Thymus (tissue), 11 donors: ENCODE results near the gene CHN2. TPM values are rescaled to one million over a fixed set of nuclear protein-coding genes. Genes with fewer than 3 reads are reported as not detected.

ENCODE experiments used
- DNase-seq, 9 donors: peaks; one replicate each; pipeline ENCODE4 v3.0.0-alpha.2; 2013; ENCODE audit warnings: low spot score in 9 of 9, low read depth in 6 of 9, missing footprints in 1 of 9
- H3K27ac ChIP-seq, 2 donors: one replicate each; pipeline ENCODE4 v1.5.1; 2013; ENCODE audit warnings: control low read depth in 1 of 2, low read depth in 1 of 2, low read length in 1 of 2, mild to moderate bottlenecking in 1 of 2, moderate library complexity in 1 of 2
- H3K27me3 ChIP-seq, 2 donors: one replicate each; pipeline ENCODE4 v1.5.1; 2013; ENCODE audit warnings: low read length in 1 of 2; ENCODE audit not compliant: control insufficient read depth in 2 of 2, insufficient read depth in 1 of 2
- H3K36me3 ChIP-seq, 2 donors: one replicate each; pipeline ENCODE4 v1.5.1; 2013; ENCODE audit warnings: low read length in 1 of 2, mild to moderate bottlenecking in 1 of 2, moderate library complexity in 1 of 2; ENCODE audit not compliant: control insufficient read depth in 2 of 2, insufficient read depth in 2 of 2
- H3K4me1 ChIP-seq, 2 donors: one replicate each; pipeline ENCODE4 v1.5.1; 2013; ENCODE audit warnings: low read length in 2 of 2; ENCODE audit not compliant: control insufficient read depth in 2 of 2, insufficient read depth in 2 of 2
- H3K4me3 ChIP-seq, 2 donors: one replicate each; pipeline ENCODE4 v1.5.1; 2013; ENCODE audit warnings: low read length in 2 of 2, control low read depth in 1 of 2, mild to moderate bottlenecking in 1 of 2
- H3K9me3 ChIP-seq, 2 donors: one replicate each; pipeline ENCODE4 v1.5.1; 2013; ENCODE audit warnings: low read length in 1 of 2, mild to moderate bottlenecking in 1 of 2; ENCODE audit not compliant: control insufficient read depth in 2 of 2, insufficient read depth in 1 of 2
- WGBS: extraction: QIAGEN DNeasy Blood & Tissue Kit; methylation state at CpG from one replicate; pipeline ENCODE4 v1.1.7; 2013; 5-methylcytosine and 5-hydroxymethylcytosine counted together
- polyA plus RNA-seq: library from polyadenylated mRNA; stranded (reverse); fragments of 200-250 nt; gene quantifications from one replicate; pipeline ENCODE4 v1.2.3, GENCODE V29; 2013
- total RNA-seq: library from RNA; stranded (reverse); fragments of 120-200 nt; gene quantifications from one replicate; pipeline ENCODE4 v1.2.4, GENCODE V29; 2013
- donor health status: healthy.

Gene CHN2
- total and polyA plus RNA-seq, 2 donors = 5.9 to 6.5 TPM

GRCh38 chr7:29345590-29345989 is 151.0 kb downstream of the CHN2 start:
- no peaks in the 10 kb centered on the region for H3K36me3 ChIP-seq
- H3K9me3 ChIP-seq = no peaks in the 10 kb centered on the region
- H3K4me1 ChIP-seq = peaks cover 39 to 52% of the 10 kb centered on the region in 2 donors
- H3K27ac ChIP-seq = no peak overlapping the region
- peak in 1 of 9 donors; percentile 44 for DNase-seq
- 96% methylated on average over 9 of the region's 9 CpGs for WGBS
- no peak overlapping the region for H3K4me3 ChIP-seq
- no peaks in the 10 kb centered on the region for H3K27me3 ChIP-seq

- H3K27me3 ChIP-seq = no peaks in the 10 kb centered on the region
- H3K27ac ChIP-seq = no peak overlapping the region
- H3K4me1 ChIP-seq = peaks cover 32 to 44% of the 10 kb centered on the region in 2 donors
- DNase-seq = no peak
- no peaks in the 10 kb centered on the region for H3K9me3 ChIP-seq
- H3K36me3 ChIP-seq = no peaks in the 10 kb centered on the region
- no peak overlapping the region for H3K4me3 ChIP-seq
- WGBS = 88% methylated on average over 8 of the region's 8 CpGs
These were observed 151.8 kb downstream of the CHN2 start for GRCh38 chr7:29346231-29346978.

- Histone ChIP-seq H3K36me3 (no peaks in the 10 kb centered on the region), H3K27me3 (no peaks in the 10 kb centered on the region), H3K9me3 (no peaks in the 10 kb centered on the region), H3K4me1 (peaks cover 9 to 16% of the 10 kb centered on the region in 2 donors), H3K27ac (no peak overlapping the region), H3K4me3 (no peak overlapping the region)
- 87% methylated on average over 4 of the region's 4 CpGs for whole genome bisulfite sequencing
- no peak for DNase-seq
These were observed 154.8 kb downstream of the CHN2 start for GRCh38 chr7:29349362-29349761.

DNA sequence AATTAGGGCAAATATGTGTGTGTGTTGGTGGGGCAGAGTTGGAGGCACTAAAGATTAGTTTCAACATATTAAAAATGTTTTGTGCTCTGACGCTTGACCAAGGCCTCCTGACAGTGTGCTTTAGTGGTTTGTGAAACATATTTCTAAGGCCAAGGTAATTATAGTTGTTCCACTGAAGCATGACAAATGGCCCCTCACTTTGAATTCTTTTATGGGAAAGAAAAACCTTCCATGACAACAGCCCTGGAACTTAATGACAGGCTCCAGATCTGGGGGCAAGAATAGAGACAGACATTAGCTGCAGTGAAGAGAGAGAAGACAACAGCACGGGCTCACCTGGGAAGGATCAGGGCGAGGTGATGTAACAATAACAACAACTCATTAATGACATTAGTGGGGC is 155.8 kb downstream of the CHN2 start:
- 98% methylated on average over 3 of the region's 3 CpGs for WGBS
- Histone ChIP-seq H3K4me3 (no peak overlapping the region), H3K27ac (no peak overlapping the region), H3K27me3 (no peaks in the 10 kb centered on the region), H3K36me3 (no peaks in the 10 kb centered on the region), H3K9me3 (no peaks in the 10 kb centered on the region), H3K4me1 (peaks cover 3 to 6% of the 10 kb centered on the region in 2 donors)
- DNase-seq = no peak

GRCh38 chr7:29352041-29352440 is 157.5 kb downstream of the CHN2 start:
- no peaks in the 10 kb centered on the region for H3K27me3 ChIP-seq
- DNase-seq = no peak
- H3K9me3 ChIP-seq = no peaks in the 10 kb centered on the region
- H3K36me3 ChIP-seq = no peaks in the 10 kb centered on the region
- no peaks in the 10 kb centered on the region for H3K4me1 ChIP-seq
- H3K4me3 ChIP-seq = no peak overlapping the region
- no peak overlapping the region for H3K27ac ChIP-seq
- WGBS = 85% methylated on average over 4 of the region's 4 CpGs

DNA sequence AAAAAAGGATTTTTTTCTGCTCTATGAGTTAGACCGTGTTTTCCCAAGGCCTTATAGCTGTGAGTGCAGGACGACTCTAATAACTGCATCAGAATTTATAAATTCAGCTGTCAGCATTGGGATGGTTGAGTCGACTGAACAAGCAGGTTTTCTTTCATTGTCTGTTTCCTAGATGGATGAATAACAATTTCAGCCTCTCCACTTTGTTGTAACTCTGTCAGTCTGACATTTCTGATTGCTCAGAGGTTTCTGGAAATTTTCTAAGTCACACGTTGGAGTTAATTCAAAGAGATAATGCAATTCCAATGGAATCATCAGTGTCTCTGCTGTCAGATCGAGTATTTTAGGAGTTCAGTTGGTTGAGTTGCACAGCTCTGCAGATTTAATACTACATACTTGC is 159.2 kb downstream of the CHN2 start:
- WGBS = 93% methylated on average over 5 of the region's 5 CpGs
- H3K4me1 ChIP-seq = no peaks in the 10 kb centered on the region
- no peaks in the 10 kb centered on the region for H3K9me3 ChIP-seq
- no peak overlapping the region for H3K4me3 ChIP-seq
- no peak overlapping the region for H3K27ac ChIP-seq
- no peaks in the 10 kb centered on the region for H3K36me3 ChIP-seq
- DNase-seq = no peak
- H3K27me3 ChIP-seq = no peaks in the 10 kb centered on the region

DNA sequence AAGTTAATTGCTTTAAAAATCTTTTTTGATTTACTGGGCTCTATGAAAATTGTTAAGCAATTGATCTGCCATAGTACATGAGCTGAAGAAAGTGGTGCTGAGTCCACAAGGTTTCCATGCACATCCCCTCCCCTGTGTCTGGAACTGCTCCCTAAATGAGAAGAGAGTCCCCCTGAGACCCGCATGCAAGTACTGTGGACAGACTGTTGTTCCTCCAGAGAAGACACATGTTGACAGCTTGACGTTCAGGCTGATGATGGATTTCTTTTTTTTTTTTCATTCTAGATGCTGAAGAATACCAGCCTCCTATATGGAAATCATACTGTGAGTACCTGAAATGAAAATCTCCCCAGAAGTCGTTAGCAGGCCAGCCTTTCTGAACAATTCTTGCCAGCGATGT is 159.8 kb downstream of the CHN2 start:
- Histone ChIP-seq H3K4me1 (no peaks in the 10 kb centered on the region), H3K36me3 (no peaks in the 10 kb centered on the region), H3K27me3 (no peaks in the 10 kb centered on the region), H3K9me3 (no peaks in the 10 kb centered on the region), H3K27ac (no peak overlapping the region), H3K4me3 (no peak overlapping the region)
- WGBS = 96% methylated on average over 4 of the region's 4 CpGs
- DNase-seq = no peak

DNA sequence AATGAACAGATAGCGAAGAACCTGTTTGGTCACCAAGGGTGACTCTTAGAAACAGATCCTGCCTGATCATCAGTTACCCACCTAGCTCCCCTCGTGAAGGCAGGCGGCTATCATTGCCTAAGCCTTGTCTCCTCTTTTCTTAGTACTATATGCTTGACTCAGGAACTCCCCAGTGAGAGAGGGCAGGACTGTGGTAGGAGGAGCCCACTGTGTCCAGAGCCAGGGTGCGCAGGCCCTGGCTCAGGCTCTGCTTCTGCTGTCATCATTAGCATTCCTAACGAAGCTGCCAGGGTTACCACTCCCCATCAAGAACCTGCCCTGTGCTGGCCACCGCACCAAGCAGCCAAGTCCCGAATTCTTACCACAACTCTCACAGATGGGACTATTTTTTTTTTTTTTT is 160.8 kb downstream of the CHN2 start:
- Histone ChIP-seq H3K27ac (no peak overlapping the region), H3K36me3 (no peaks in the 10 kb centered on the region), H3K4me3 (no peak overlapping the region), H3K4me1 (no peaks in the 10 kb centered on the region), H3K27me3 (no peaks in the 10 kb centered on the region), H3K9me3 (no peaks in the 10 kb centered on the region)
- 98% methylated on average over 7 of the region's 7 CpGs for WGBS
- DNase-seq = no peak

DNA sequence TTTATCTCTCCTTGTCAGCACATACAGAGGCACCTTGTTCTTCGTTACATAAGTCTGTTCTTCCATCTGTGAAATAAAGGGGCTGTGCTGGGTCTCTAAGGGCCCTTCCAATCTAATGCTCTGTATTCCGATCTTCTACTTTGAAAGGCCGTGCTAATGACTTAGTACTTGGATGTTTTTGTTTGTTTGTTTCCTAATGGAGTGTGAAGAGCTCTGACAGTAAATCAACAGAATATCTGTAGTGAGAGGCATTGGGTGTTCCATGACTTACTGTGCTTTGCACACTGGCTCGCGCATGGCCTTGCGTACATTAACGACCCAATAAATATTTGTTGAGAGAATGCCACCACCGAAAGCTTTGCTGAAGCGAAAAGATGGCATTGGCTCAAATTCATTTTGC is 162.1 kb downstream of the CHN2 start:
- Histone ChIP-seq H3K27me3 (no peaks in the 10 kb centered on the region), H3K4me3 (no peak overlapping the region), H3K27ac (no peak overlapping the region), H3K4me1 (no peaks in the 10 kb centered on the region), H3K9me3 (no peaks in the 10 kb centered on the region), H3K36me3 (no peaks in the 10 kb centered on the region)
- no peak for DNase-seq
- 97% methylated on average over 9 of the region's 9 CpGs for WGBS
